ENCODE results near the gene B3GNT5.
A peak's percentile ranks its signal among the peaks of the same experiment; 100 is the strongest.

The B3GNT5 gene

DNA sequence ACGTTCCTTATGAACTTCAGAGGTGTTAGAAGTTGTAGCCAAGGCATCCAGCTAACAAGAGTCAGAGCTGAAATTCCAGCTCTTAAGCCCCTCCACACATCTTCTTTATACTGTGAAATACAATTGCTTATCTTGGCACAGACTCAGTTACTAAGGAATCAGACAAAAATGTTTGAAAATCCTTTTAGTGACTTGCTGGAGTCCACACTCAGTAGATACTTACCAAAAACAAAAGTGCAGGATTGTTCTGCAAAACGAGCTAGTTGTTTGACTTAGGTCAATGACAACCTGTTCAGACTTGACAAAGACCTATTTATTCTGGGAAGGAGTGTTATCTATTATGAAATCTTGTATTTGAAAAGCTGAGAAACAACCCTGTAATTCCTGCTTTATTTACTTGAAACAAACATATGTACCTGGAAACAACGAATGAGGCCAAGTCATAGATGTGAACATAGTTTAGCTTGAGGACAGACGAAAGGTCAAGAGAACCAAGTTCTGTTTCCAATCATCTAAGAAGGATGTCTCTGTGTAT lies 38.5 kb downstream of the B3GNT5 start:
- H3K4me1 ChIP-seq (ENCODE audit: control insufficient read depth, insufficient read depth, low read length) = no peaks in the 10 kb centered on the region
- no peaks in the 10 kb centered on the region for H3K27me3 ChIP-seq (ENCODE audit: control insufficient read depth, insufficient read depth, low read length)
- H3K27ac ChIP-seq (ENCODE audit: low read depth, low read length) = no peak overlapping the region
- peaks cover 41% of the 10 kb centered on the region for H3K36me3 ChIP-seq (ENCODE audit: control insufficient read depth, insufficient read depth, low read length)
- no peaks in the 10 kb centered on the region for H3K9me3 ChIP-seq (ENCODE audit: control insufficient read depth, insufficient read depth, low read depth, low read length)
- H3K9ac ChIP-seq (ENCODE audit: low read length) = no peak overlapping the region
- no peak overlapping the region for H3K4me3 ChIP-seq (ENCODE audit: low read depth, low read length)

DNA sequence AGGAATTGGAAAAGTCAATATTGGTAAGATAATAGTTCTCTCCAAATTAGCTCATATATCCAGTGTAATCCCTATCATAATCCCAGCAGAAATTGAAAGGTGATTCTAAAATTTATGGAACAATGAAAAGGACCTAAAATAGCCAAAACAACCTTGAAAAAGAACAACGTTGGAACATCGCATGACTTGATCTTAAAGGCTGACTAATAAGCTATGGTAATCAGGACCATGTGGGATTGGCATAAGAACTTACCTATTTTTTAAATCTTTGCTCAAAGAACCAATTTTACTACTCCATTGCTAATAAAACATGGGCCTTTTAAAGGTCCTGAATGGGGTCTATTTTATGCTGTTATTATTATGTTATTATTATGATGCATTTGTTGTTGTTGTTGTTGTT lies 40.9 kb downstream of the B3GNT5 start:
- no peak overlapping the region for H3K27ac ChIP-seq (ENCODE audit: low read depth, low read length)
- H3K27me3 ChIP-seq (ENCODE audit: control insufficient read depth, insufficient read depth, low read length) = no peaks in the 10 kb centered on the region
- no peak overlapping the region for H3K9ac ChIP-seq (ENCODE audit: low read length)
- no peak overlapping the region for H3K4me3 ChIP-seq (ENCODE audit: low read depth, low read length)
- peaks cover 32% of the 10 kb centered on the region for H3K36me3 ChIP-seq (ENCODE audit: control insufficient read depth, insufficient read depth, low read length)
- no peaks in the 10 kb centered on the region for H3K9me3 ChIP-seq (ENCODE audit: control insufficient read depth, insufficient read depth, low read depth, low read length)
- H3K4me1 ChIP-seq (ENCODE audit: control insufficient read depth, insufficient read depth, low read length) = peaks cover 13% of the 10 kb centered on the region

DNA sequence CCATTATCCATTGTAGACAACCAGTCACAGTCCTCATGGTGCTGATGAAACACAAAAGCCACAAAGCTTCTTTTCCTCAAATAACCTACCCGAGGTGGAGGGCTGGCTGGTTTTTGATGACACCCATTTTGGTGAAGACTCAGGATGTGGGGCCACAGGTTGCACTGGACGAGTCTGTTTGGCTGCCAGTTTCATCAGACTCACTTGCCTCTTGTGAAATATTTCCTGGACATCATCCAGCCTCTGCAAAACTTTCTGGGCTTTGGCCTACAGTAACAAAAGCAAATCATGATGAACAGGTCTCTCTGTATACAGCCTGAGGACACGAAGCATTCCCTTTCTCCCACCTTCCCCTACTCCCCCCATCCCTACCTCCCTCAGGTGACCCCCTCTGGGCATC lies 42.2 kb downstream of the B3GNT5 start:
- Histone ChIP-seq H3K27me3 (ENCODE audit: control insufficient read depth, insufficient read depth, low read length) (no peaks in the 10 kb centered on the region), H3K9me3 (ENCODE audit: control insufficient read depth, insufficient read depth, low read depth, low read length) (no peaks in the 10 kb centered on the region), H3K4me1 (ENCODE audit: control insufficient read depth, insufficient read depth, low read length) (peaks cover 17% of the 10 kb centered on the region), H3K36me3 (ENCODE audit: control insufficient read depth, insufficient read depth, low read length) (peaks cover 35% of the 10 kb centered on the region), H3K27ac (ENCODE audit: low read depth, low read length) (no peak overlapping the region), H3K4me3 (ENCODE audit: low read depth, low read length) (no peak overlapping the region), H3K9ac (ENCODE audit: low read length) (no peak overlapping the region)

DNA sequence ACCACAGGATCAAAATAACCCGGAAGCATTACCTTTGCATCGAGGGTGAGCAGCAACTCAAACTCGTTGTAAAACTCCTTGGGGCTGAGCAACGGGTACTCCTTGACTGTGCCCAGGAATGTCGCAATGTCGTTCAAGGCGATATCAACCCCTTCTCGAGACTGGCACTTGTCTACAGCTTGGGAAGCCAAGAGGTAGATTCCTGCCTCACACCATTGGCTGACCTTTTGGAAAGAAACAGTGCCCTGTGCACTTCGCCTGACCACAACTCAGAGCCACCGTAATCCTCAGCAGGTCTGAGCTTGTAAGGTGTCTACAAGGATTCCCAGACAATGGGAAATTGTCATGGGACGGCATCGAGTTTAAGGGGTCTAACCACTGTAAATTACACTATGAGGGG lies 43.9 kb downstream of the B3GNT5 start:
- Histone ChIP-seq H3K9ac (ENCODE audit: low read length) (no peak overlapping the region), H3K27ac (ENCODE audit: low read depth, low read length) (no peak overlapping the region), H3K36me3 (ENCODE audit: control insufficient read depth, insufficient read depth, low read length) (peaks cover 29% of the 10 kb centered on the region), H3K4me3 (ENCODE audit: low read depth, low read length) (no peak overlapping the region), H3K4me1 (ENCODE audit: control insufficient read depth, insufficient read depth, low read length) (peaks cover 17% of the 10 kb centered on the region), H3K9me3 (ENCODE audit: control insufficient read depth, insufficient read depth, low read depth, low read length) (no peaks in the 10 kb centered on the region), H3K27me3 (ENCODE audit: control insufficient read depth, insufficient read depth, low read length) (no peaks in the 10 kb centered on the region)

DNA sequence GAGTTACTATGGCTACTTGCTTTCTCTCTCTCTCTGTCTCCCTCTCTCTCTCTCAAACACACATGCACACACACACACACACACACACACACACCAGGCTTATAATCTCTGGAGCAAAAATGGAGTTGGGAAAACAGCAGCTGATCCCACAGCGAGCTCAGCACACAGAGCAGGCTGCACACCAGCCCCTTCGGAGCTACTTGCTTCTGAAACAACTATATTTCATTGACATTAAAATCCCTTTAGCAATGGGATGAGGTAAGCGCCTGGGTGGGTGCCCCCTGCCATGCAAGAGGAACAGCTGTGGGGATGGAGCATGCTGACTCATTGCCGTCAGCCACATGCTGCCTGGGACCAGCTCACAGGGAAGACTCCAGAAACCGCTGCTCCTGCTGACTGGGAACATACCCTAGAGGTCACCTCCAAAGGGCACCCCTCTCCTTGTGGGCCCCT lies 45.7 kb downstream of the B3GNT5 start:
- peaks cover 17% of the 10 kb centered on the region for H3K4me1 ChIP-seq (ENCODE audit: control insufficient read depth, insufficient read depth, low read length)
- no peaks in the 10 kb centered on the region for H3K9me3 ChIP-seq (ENCODE audit: control insufficient read depth, insufficient read depth, low read depth, low read length)
- no peaks in the 10 kb centered on the region for H3K27me3 ChIP-seq (ENCODE audit: control insufficient read depth, insufficient read depth, low read length)
- H3K27ac ChIP-seq (ENCODE audit: low read depth, low read length) = peak overlapping the region; percentile 48; the same call in 1 of the 2 replicates
- peaks cover 28% of the 10 kb centered on the region for H3K36me3 ChIP-seq (ENCODE audit: control insufficient read depth, insufficient read depth, low read length)
- no peak overlapping the region for H3K9ac ChIP-seq (ENCODE audit: low read length)
- no peak overlapping the region for H3K4me3 ChIP-seq (ENCODE audit: low read depth, low read length)

DNA sequence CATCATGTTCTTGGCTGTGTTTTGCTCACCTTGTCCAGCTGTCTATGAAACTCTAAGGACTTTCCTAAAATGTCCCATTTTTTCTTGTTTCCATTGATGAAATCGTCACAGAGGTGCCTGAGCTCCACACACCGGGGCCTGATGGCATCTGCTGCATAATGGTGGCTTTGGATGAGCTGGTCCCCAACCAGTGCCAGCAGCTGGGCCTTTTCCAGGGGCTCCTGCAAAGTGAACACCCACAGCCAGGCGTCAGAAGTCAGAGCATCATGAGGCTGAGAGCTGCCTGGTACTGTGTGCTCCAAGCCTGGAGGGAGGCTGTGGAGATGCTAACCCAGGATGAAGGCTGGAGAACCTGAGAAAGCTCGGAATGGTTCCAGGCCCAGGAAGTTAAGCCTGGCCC lies 46.9 kb downstream of the B3GNT5 start:
- peaks cover 21% of the 10 kb centered on the region for H3K36me3 ChIP-seq (ENCODE audit: control insufficient read depth, insufficient read depth, low read length)
- no peaks in the 10 kb centered on the region for H3K27me3 ChIP-seq (ENCODE audit: control insufficient read depth, insufficient read depth, low read length)
- H3K9ac ChIP-seq (ENCODE audit: low read length) = no peak overlapping the region
- no peaks in the 10 kb centered on the region for H3K9me3 ChIP-seq (ENCODE audit: control insufficient read depth, insufficient read depth, low read depth, low read length)
- H3K4me3 ChIP-seq (ENCODE audit: low read depth, low read length) = no peak overlapping the region
- no peak overlapping the region for H3K27ac ChIP-seq (ENCODE audit: low read depth, low read length)
- peaks cover 17% of the 10 kb centered on the region for H3K4me1 ChIP-seq (ENCODE audit: control insufficient read depth, insufficient read depth, low read length)

DNA sequence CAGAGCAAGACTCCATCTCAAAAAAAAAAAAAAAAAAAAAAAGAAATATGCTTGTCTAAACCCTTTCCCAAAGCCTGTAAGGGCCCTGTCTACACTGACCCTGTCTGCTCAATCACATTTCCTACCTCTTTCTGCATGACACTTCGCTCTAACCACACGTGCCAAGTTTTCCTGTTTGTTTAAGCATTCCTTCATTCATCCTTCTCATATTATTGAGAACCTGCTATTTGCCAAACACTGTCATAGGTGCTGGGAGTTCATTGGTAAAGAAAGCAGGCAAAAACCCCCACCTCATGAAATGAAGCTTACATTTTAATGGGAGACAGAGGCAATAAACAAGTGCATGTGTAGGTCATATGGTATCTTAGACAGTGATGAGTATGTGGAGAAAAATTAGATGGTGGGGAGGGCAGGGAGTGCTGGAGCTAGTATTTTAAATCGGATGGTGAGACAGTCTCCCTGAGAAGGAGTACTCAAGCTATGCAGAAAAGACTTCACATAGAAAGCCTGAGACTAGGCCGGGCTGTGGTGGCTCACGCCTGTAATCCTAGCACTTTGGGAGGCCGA lies 48.0 kb downstream of the B3GNT5 start:
- Histone ChIP-seq H3K36me3 (ENCODE audit: control insufficient read depth, insufficient read depth, low read length) (peaks cover 18% of the 10 kb centered on the region), H3K4me3 (ENCODE audit: low read depth, low read length) (no peak overlapping the region), H3K27me3 (ENCODE audit: control insufficient read depth, insufficient read depth, low read length) (no peaks in the 10 kb centered on the region), H3K9me3 (ENCODE audit: control insufficient read depth, insufficient read depth, low read depth, low read length) (no peaks in the 10 kb centered on the region), H3K27ac (ENCODE audit: low read depth, low read length) (no peak overlapping the region), H3K9ac (ENCODE audit: low read length) (no peak overlapping the region), H3K4me1 (ENCODE audit: control insufficient read depth, insufficient read depth, low read length) (peaks cover 17% of the 10 kb centered on the region)

DNA sequence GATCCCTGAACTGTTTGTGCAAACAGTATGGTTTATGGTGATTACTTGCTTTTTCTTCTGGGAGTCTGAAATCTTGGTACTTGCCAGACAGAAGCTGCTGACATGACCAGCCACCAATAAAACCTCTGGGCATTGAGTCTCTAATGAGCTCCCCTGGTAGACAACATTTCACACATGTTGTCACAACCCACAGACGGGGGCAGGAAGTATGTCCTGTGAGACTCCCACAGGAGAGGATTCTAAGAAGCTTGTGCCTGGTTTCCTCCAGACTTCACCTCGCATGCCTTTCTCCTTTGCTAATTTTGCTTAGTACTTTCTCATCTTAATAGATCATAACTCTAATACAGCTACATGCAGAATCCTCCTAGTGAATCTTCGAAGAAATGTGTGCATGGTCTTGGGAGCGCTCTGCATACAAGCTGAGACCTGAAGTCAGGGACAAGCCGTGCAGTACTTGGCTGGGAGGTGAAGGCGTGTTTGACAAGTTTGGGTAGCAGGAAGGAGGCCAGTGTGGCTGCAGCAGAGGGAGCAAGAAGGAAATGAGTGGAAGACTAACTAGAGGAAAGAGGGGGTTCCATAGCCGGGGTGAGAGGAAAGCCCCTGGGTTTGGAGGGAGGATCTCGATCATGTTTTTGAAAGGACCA lies 49.0 kb downstream of the B3GNT5 start:
- no peaks in the 10 kb centered on the region for H3K9me3 ChIP-seq (ENCODE audit: control insufficient read depth, insufficient read depth, low read depth, low read length)
- no peaks in the 10 kb centered on the region for H3K27me3 ChIP-seq (ENCODE audit: control insufficient read depth, insufficient read depth, low read length)
- peaks cover 17% of the 10 kb centered on the region for H3K4me1 ChIP-seq (ENCODE audit: control insufficient read depth, insufficient read depth, low read length)
- no peak overlapping the region for H3K9ac ChIP-seq (ENCODE audit: low read length)
- no peak overlapping the region for H3K4me3 ChIP-seq (ENCODE audit: low read depth, low read length)
- H3K27ac ChIP-seq (ENCODE audit: low read depth, low read length) = no peak overlapping the region
- peaks cover 14% of the 10 kb centered on the region for H3K36me3 ChIP-seq (ENCODE audit: control insufficient read depth, insufficient read depth, low read length)

DNA sequence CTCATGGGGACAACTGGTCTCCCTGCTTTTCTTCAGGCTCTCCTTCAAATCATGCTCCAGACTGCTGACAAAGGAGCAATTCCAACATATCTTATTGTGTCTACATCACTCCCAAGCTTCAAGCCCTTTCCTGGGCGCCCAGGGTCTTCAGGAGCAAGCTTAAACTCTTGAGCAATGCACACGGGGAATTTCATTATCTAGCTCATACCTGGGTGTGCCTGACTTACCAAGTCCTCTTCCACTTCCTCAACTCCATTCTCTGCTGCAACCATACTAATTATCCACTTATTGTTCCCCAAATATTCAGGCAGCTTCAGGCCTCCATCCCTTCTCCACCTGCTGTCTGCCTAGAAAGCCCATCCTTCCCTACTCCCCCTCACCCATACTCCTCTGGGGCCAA lies 50.6 kb downstream of the B3GNT5 start:
- peaks cover 7% of the 10 kb centered on the region for H3K4me1 ChIP-seq (ENCODE audit: control insufficient read depth, insufficient read depth, low read length)
- no peaks in the 10 kb centered on the region for H3K27me3 ChIP-seq (ENCODE audit: control insufficient read depth, insufficient read depth, low read length)
- H3K27ac ChIP-seq (ENCODE audit: low read depth, low read length) = no peak overlapping the region
- H3K36me3 ChIP-seq (ENCODE audit: control insufficient read depth, insufficient read depth, low read length) = peaks cover 14% of the 10 kb centered on the region
- no peaks in the 10 kb centered on the region for H3K9me3 ChIP-seq (ENCODE audit: control insufficient read depth, insufficient read depth, low read depth, low read length)
- no peak overlapping the region for H3K4me3 ChIP-seq (ENCODE audit: low read depth, low read length)
- H3K9ac ChIP-seq (ENCODE audit: low read length) = no peak overlapping the region

DNA sequence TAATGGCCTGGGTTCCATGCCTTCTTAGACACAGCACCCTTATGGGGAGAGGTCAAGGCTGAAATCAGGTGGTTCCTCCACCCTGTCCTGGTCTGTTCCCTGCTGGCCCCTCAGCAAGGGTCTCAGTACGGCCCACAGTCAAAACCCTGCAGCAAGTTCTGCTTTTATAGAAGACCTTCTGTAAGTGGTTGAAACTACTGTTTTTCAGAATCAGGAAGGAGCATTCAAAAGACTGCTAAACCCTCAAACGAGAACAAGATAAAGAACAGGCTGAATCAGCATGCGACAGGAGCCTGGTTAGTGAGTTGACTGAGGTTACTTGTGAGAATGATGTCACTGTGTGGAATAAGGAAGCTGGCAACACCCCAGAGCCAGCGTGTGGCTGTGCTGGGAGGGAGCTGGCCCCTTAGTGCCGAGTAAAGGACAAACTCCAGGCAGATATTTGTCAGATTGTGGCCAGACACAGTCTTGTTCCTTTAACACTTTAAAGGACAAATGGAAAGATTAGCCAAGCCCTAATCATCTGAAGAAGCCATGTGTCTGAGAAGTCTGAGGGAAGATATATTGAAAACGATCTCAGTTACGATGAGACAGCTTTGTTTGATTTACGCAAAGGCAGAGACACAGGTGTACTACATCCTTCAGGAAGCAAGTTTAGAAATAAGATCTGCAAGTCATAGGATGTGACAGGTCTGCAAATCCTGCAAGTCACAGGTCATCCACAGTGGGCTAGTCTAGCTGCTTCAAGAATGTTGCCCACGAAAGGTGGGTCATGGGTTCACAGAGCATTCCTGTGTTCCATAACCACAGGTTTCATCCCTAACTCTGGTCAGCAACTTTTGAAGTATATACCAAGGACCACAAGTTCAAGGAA lies 54.0 kb downstream of the B3GNT5 start:
- Histone ChIP-seq H3K36me3 (ENCODE audit: control insufficient read depth, insufficient read depth, low read length) (peaks cover 24% of the 10 kb centered on the region), H3K27ac (ENCODE audit: low read depth, low read length) (no peak overlapping the region), H3K27me3 (ENCODE audit: control insufficient read depth, insufficient read depth, low read length) (no peaks in the 10 kb centered on the region), H3K4me1 (ENCODE audit: control insufficient read depth, insufficient read depth, low read length) (no peaks in the 10 kb centered on the region; the same call in 1 of the 2 replicates), H3K4me3 (ENCODE audit: low read depth, low read length) (no peak overlapping the region), H3K9me3 (ENCODE audit: control insufficient read depth, insufficient read depth, low read depth, low read length) (no peaks in the 10 kb centered on the region), H3K9ac (ENCODE audit: low read length) (no peak overlapping the region)

DNA sequence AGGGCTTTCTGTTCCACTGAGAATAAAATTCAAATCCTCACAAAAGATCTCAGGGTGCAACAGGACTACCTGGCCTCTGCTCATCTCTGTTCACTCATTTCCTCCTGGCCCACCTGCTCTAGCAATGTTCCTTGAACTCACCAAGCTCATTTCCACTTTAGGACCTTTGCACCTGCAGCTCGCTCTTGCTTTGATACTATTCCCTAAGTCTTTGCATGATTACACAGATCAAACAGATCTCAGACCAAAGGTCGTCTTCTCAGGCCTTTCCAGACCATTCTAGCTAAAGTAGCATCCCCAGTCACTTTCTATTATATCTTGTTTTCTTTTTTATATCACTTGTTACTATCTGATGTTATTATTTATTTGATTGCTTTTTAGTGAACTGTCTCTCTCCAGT lies 54.7 kb downstream of the B3GNT5 start:
- no peak overlapping the region for H3K4me3 ChIP-seq (ENCODE audit: low read depth, low read length)
- H3K27ac ChIP-seq (ENCODE audit: low read depth, low read length) = no peak overlapping the region
- no peaks in the 10 kb centered on the region for H3K9me3 ChIP-seq (ENCODE audit: control insufficient read depth, insufficient read depth, low read depth, low read length)
- no peaks in the 10 kb centered on the region; the same call in 1 of the 2 replicates for H3K4me1 ChIP-seq (ENCODE audit: control insufficient read depth, insufficient read depth, low read length)
- peaks cover 24% of the 10 kb centered on the region for H3K36me3 ChIP-seq (ENCODE audit: control insufficient read depth, insufficient read depth, low read length)
- H3K27me3 ChIP-seq (ENCODE audit: control insufficient read depth, insufficient read depth, low read length) = no peaks in the 10 kb centered on the region
- H3K9ac ChIP-seq (ENCODE audit: low read length) = no peak overlapping the region
